ENCODE measurements around the gene PCGF3.
"Not testable (repeated sequence)": the region's sequence is repeated elsewhere in the genome, so short reads cannot be mapped to it uniquely, and the experiment has no call there.

PCGF3 gene

DNA sequence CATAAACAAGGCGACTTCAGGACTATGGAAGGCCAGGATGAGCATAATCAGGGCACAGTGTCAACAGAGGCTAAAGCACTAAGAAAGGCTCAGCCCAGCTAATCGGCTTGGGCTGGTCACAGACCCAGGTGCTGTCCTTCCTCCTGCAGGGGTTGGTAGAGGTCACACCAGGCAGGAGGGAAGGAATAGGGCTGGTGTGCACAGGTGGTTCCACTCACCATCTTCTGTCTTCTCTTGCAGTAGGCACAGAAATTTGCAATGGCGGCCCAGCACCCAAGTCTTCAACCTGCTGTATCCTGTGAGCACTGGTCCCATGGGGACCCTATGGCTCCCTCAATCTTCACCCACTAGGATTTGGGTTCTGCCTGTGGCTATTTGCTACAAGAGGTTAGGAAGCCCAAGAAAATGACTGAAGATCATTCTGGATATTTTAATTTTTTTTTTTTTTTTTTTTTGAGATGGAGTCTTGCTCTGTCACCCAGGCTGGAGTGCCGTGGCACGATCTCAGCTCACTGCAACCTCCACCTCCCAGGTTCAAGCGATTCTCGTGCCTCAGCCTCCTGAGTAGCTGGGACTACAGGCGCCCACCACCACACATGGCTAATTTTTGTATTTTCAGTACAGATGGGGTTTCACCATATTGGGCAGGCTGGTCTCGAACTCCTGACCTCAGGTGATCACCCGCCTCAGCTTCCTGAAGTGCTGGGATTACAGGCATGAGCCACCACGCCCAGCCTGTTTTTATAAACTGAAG lies 35.6 kb upstream of the PCGF3 start:
- not testable (repeated sequence) for FAIRE-seq

DNA sequence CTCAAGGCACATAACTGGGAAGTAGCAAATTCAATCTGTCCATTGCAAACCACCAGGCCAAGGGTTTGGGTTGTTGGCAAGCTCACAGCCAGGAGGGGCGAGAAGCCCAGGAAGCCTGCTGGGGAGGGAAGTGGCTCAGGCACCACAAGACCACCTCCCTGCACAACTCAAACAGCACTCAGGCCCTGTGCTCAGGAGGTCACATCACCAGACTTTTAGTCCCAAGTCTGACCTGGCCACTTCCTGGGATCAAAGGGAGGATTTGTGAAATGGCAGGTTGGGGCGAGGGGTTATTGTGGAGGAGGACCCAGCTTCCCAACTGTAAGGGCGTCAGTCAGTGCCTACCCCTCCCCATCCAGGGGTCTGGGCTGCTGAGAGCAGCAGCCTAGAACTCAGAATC lies 33.9 kb upstream of the PCGF3 start:
- FAIRE-seq, result no peak

DNA sequence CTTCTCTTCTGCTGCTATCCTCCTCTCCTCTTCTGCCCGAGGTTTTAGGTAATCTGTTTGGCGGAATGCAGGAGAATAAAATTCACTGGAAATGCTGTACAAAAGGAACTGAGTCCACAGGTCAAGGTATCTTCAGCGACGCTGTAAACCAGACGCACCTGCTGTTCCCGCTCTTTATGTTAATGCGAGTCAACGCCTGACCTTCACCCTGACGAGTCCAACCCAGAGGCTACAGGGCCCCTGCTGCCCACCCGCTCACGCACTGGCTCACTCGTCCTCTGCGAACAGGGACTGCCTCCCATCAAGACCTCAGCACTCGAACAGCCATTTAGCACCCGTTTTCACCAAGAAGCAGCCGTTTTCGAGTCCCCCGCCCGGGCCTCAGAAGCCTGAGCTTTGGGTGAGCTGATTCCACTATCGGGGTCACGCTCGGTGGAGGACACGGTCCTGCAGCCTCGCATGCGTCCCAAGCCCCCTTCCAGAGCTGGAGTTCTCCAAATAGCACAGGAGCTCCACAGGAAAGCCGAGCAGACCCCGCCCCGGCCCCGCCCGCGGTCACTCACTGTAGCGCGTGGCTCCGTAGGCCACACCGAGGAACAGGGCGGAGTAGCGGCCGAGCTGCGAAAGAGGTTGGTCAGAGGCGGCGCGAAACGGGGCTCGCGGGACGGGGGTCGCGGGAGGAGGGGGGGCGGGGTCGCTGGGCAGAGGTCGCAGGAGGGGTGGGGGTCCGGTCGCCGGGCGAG lies 32.1 kb upstream of the PCGF3 start:
- no peak for FAIRE-seq

DNA sequence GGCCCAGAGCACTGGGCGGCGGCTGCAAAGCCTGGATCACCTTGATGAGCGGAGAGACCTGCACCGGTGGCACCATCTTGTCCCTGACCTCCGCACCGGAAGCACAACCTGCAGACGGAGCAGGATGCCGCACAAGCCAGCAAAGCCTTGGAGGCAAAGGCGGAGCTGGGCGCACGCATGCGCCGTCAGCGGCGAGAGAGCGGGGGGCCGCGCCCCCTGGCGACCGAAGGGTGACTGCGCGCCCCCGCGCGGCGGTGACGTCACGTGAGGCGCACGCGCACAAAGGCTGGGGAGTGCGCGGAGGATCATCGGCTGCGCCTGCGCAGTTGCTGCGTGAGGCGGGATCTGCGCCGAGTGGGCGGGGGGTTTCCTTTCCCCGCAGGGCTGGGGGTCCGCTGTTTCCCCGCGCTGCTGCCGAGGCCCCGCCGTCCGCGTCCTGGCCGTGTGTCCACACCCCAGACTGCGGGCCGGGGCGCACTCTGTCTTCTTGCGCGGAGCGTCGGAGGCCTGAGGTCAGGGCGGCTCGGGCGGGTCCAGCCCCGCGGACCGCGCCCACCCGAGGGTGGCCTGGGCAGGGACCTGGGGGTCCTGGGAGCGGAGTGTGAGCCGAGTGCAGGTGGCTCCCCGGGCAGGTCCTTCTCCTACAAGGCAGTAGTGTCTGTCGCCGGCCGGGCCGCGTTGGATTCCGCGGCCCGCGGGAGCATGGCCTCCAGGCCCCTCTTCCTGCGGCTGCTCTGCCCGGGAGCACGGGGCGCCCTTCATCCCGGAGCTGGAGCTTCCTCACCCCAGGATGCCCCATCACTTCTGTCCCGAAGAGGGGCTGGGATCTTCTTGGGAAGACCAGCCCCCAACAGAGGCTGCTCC lies 31.2 kb upstream of the PCGF3 start, which contains the start of the genes ATP5ME and MYL5:
Gene ATP5ME, minus strand, starts transcription at position 105 of the 864 bp plus-strand sequence. Its CDS starts 29 bp downstream, at position 76.
Gene MYL5, plus strand, starts transcription at position 371 of the 864 bp plus-strand sequence. CDS start 3,485 bp downstream, outside the sequence.
- FAIRE-seq, result peak; percentile 36

DNA sequence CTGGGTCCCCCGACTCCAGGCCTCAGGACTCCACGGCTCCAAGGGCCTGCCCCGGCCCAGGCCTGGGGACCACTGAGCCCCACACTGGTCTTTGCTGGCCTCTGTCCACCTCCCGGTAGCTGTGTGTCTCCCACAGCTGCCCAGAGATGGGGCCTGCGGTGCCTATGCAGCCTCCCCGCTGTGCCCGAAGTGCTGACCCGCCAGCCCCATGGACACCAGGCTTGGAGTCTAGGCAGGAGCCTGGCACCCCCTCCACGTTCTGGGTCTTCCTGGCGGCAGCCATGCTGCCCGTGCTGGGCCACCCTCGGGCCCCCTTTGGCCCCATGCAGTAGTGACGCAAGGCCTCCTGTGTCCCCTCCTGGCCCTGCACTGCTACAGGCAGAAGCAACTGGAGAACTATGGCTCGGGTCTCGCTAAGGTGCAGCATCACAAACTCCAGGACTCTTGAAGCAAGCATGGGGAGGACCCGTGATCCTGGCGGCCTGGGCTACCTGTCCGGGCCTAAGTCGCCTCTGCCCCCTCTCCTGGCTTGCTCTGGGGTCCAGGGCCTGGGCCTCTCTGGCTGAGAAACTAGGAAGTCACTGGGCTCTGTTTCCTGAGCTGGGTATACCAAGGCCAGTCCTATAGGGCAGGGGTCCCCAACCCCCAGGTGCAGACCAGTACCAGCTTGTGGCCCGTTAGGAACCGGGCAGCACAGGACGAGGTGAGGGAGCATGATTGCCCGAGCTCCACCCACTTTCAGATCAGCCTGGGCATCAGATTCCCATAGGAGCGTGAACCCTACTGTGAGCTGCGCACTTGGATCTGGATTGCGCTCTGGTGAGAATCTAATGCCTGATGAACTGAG lies 30.4 kb upstream of the PCGF3 start:
- FAIRE-seq, result no peak

DNA sequence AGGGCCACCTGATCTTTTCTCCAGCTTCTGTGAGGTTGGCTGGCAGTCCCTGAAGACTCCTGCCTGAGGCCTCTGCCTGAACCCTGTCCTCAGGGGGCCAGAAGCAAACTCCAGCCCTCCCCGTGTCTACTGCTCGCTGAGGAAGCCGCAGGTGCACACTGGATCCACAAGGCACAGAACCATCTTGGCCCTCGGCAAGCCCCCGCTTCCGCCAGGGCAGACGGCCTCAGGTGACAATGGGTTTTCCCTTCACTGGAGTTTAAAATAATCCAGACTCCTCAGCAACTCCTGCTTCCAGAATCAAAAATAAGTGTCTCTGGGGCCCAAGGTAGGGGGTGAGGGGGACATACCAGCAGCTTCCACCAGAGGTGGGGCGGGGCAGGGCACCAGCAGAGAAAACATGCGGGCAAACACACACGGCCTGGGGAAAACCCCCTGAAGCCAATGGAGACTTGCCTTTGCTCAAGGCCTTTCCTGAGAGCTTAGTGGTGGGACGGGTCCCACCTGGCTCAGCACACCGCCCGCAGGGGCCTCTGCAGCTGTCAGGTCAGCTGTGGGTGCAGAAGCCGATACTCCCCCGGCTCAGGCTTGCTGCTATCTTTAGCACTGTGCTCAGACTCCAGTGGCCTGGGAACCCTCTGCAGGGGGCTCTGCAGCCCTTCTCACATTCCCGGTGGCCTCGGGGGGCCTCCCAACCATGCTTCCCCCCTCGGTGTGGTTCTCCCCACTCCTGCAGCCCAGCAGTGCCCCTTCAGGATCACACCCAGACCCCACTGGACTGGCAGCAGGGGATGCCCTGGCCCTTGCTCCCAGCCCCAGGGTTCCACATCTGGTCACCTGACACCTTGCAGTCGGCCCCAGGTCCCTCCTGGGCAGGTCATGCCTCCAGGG lies 29.4 kb upstream of the PCGF3 start:
- FAIRE-seq, result no peak

DNA sequence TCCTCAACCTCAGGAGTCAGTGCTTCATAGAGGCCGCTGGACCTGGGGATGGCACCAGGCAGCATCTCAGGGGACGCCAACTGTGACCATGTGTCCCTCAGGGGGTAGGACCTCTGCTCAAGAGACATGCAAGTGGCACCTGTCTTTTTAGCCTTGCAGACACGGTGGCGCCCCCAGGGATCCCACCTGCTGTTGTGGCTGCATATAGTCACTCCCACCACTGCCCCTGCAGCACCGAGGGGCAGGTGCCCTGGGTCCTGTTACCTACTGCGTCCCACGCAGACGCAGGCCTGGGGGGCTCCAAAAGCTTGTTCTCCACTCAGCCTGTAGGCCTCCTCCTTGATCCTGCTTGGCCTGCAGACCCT lies 28.8 kb upstream of the PCGF3 start:
- no peak for FAIRE-seq

DNA sequence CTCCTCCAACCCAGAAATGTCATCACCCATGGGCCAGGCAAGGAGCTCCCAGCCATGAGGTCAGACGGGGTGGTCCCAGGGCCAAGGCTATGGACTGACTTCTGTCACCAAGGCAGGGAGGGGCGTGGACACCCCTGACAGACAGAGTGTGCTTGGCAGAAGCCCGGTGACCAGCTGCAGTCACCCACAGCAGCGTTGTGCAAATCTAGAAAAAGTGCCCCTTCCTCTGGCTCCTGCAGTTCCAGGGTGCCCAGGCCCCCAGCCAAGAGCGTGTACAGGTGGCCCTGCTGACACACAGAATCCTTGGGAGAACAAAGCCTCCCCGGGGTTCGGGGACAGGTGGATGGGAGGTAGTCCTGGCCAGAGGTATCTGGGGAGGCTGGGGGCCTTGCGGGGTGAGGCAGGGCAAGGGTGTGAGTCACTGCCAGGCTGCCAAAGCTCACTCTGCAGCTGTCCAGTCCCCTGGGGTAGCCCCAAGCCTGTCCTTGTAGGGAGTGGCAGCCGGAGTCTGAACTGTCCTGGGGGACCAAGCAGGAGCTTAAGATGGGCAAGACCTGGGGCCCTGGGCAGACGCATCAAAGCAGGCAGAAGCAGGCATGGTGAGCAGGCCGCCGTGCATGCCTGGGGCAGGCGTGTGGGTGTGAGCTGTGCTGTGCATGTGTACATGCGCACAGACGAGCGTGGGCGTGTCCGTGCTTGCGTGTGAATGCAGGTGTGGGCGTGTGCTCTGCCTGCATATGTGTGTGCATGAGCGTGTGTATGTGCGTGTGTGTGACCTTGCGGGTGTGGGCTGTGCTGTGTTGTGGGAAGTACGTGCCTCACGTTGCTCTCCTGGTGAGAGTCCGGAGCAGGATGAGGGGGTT lies 28.0 kb upstream of the PCGF3 start:
- no peak for FAIRE-seq

DNA sequence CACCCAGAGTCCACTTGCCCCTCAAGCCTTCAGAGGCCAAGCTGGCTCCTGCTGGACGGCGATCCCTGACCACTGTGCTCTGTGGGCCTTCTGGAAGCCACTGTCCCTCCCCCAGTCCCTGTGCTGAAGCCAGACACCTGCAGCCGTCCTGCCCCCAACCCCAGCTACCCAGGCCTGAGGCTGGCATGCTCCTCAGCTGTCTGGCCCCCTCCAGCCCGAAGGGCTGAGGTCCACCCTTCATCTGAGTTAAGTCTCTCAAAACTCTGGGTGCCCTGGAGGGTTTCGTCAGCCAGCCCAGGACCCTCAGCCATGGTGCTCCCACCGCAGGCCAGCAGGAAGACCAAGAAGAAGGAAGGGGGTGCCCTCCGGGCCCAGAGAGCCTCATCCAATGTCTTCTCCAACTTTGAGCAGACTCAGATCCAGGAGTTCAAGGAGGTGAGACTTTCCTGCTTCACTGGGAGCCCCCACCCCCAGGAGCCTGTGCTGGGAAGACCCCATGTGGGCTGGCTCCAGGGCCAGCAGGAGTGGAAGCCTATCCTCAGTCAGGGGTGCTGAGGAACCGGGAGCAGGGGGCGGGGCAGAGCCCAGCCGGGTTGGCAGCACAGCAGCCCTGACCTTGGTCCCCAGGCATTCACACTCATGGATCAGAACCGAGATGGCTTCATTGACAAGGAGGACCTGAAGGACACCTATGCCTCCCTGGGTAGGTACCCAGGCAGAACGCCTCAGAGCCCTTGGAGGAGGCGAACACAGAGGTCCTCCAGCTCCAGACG lies 27.1 kb upstream of the PCGF3 start:
- no peak for FAIRE-seq

DNA sequence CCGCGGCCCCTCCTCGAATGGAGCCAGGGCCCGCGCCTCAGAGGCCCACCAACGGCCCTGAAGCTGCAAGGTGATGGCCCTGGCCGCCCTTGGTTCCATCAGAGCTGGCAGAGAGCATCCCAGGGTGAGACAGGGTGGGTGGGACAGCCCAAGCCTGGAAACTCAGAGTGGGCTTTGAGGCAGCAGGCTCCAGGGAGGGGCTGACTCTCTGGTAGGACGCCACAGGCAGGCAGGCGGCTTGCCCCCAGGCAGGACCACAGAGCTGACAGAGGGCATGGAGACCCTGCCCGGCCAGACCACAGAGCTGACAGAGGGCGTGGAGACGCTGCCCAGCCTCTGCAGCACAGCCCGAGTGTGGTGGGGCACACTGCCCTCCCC lies 26.5 kb upstream of the PCGF3 start:
- no peak for FAIRE-seq

DNA sequence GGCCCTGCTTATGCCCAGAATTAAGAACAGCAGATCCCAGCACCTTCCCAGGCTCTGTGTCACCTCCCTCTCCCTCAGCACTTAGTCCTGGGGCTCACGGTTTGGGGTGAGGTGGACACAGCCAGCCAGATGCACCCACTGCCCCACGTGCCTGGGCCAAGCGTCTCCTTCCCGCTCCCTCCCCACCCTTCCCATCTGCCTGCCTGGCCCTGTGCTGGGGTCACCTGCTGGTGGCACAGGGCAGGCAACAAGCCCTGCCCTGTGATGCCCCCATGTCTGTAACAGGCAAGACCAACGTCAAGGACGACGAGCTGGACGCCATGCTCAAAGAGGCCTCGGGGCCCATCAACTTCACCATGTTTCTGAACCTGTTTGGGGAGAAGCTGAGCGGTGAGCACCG lies 26.0 kb upstream of the PCGF3 start:
- no peak for FAIRE-seq

DNA sequence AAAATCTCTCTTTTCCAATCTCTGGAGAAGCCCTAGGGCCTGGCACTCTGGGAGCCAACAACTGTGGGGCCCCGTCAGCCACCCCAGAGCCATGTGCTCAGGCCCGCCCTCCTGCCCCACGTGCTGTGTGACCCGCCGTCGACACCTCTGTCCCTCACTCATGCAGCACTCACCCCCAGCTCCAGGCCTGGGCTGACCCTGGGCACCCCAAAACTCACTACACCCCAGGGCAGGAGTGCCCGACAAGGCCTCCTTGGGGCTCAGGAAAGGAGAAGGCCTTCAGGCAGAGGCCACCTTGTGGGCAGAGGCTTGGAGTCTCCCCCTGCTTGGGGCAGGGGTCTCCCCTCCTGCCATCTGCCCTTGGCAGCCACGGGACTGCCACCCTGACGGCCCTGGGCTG lies 25.5 kb upstream of the PCGF3 start:
- no peak for FAIRE-seq

DNA sequence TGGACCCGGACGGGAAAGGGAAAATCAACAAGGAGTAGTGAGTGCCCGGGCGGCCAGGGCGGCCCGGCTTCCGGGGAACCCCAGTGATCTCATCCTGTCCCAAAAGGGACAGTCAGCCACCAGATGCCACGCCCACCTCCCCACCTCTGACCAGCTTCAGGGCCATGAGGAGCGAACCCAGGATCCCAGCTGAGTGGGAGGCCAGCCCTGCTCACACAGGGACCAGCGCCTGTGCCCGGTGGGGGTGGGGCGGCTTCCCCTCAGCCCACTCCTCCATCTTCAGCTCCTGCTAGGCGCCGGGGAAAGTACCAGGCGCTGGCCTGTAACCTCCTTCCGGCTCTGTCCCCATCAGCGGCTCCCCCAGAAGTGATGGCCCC lies 25.1 kb upstream of the PCGF3 start:
- no peak for FAIRE-seq

DNA sequence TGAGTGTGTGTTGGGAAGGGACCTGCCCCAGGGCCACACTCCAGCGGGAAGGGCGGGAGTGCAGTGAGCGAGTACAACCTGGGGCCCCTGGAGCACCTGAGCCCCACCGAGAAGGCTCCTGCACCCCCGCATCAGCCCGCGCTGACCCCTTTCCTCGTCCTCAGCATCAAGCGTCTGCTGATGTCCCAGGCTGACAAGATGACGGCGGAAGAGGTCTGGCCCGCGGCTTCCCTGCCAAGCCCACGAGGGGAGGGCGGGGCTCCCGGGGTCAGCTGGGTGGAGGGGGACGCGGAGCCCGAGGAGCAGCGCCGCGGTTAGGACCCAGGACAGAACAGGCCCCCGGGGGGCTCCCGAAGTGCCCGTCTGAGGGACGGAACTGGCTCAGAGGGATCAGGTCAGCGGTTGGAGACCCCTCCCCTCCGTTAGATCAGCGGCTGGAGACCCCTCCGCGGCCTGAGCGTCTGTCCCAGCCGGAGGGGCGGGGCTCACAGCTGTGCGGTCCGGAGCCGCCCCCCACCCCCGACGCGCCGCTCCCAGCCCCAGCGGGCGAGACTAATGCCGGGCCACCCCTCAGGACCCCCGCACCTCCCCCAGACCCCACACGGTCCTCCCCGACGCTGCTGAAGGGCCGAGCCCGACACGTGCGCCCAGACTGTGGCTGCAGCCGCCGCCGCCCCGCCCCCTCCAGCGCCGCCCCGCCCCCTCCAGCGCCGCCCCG lies 24.5 kb upstream of the PCGF3 start:
- FAIRE-seq, result no peak

DNA sequence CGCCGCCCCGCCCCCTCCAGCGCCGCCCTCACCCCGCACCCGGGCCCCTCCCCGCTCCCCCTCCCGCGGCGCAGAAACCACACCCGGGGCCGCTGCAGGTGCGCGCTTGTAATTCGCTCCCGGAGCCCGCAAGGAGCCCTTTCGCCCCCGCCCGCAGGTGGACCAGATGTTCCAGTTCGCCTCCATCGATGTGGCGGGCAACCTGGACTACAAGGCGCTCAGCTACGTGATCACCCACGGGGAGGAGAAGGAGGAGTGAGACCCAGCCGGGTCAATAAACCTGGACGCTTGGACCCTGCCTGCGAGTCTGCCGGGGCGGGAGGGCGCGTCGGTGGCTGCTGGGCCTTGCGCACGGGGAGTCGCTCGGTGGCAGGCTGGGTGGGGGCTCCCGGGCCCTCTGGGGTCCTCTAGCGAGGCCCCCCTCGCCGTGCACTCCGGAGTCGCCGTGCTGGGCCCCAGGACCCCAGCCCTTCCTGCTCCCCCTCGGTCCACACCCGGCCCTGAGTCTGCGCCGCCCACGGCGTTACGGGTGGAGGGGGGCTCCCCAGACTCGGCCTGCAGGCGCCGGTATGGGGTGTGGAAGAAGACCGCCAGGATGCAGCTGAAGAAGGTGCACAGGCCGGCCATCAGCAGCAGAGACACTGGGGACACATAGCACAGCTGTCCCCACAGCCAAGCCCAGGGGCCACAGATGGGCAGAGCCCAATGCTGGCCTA lies 23.7 kb upstream of the PCGF3 start:
- no peak for FAIRE-seq

DNA sequence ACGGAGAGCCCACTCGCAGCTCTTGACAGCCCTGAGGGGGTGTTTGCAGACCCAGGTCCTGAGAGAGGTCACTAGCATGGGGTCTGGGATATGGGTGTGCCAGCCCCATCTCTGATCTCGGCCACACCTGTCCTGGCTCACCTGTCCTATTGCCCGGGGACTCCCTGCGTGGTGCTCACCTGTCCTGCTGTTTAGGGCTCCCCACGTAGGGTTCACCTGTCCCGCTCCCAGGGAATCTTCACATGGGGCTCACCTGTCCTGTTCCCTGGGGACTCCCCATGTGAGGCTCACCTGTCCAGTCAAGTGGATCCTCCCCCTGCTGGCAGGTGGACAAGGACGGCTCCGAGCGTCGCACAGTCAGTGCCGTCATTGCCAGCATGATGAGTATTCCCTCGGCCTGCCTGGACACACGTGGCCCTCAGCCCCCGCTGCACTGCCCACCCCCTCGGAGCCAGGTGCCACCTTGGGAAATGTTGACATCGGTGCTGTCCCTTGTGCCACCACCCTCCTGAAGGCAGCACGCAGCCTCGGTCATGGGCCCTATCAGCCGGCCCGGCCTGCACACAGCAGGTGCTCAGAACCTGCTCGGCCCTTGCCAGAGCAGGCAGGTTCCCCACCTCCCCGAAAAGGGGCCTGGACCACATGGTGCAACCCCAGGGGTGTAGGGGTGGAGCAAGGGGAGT lies 23.0 kb upstream of the PCGF3 start:
- no peak for FAIRE-seq

DNA sequence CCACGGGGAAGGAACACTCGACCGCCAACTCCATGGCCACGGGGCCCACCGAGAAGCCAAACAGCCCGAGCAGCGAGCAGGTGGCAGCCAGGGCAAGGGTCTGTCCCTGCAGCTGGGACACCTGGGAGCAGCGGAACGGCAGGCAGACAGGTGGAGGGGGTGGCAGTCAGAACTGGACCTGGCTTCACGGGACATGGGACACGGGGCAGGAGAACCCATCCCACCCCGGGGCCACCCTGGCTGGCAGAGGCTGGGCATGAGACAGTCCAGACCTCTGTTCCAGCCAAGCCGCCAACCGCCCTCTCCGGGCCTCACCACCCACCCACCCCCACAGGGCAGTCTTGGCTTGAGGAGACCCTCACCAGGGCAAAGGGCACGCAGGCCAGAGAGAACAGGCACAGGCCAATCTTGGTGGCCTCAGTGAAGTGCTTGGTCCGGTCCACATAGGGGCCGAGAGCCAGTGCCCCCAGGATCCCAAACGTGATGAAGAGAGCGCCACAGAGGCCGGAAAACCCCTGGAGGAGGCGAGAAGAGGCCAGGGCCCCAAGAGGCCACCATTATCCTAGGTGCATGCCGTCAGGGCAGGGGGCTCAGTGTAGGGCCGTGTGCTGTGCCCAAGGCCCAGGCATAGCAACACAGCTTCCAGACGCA lies 22.3 kb upstream of the PCGF3 start:
- no peak for FAIRE-seq
